Chondrocyte (in vitro differentiated cells): ENCODE data around the gene TSPO. TPM values are rescaled to one million over a fixed set of nuclear protein-coding genes. Genes with fewer than 3 reads are reported as not detected.
A peak's percentile ranks its signal among the peaks of the same experiment; 100 is the strongest.
"Not testable (repeated sequence)": the region's sequence is repeated elsewhere in the genome, so short reads cannot be mapped to it uniquely, and the experiment has no call there.

Experiments
- DNase-seq: peaks from one replicate; pipeline ENCODE4 v3.0.0; 2021; ENCODE audit warnings: mixed read lengths, low spot score
- H3K27ac Mint-ChIP-seq: one replicate; pipeline ENCODE4 v1.8.0; 2021; ENCODE audit warnings: mild to moderate bottlenecking, moderate library complexity, mixed read lengths; ENCODE audit not compliant: unreplicated experiment
- H3K27me3 Mint-ChIP-seq: 2 replicates; pipeline ENCODE4 v1.8.0; 2021; ENCODE audit warnings: low read depth, mixed read lengths
- H3K36me3 Mint-ChIP-seq: 2 replicates; pipeline ENCODE4 v1.8.0; 2021; ENCODE audit warnings: low read depth, mixed read lengths
- H3K4me1 Mint-ChIP-seq: 2 replicates; pipeline ENCODE4 v1.8.0; 2021; ENCODE audit warnings: low read depth, mild to moderate bottlenecking, mixed read lengths
- H3K4me3 Mint-ChIP-seq: one replicate; pipeline ENCODE4 v1.8.0; 2021; ENCODE audit warnings: mild to moderate bottlenecking, moderate library complexity, mixed read lengths; ENCODE audit not compliant: unreplicated experiment
- H3K9me3 Mint-ChIP-seq: 2 replicates; pipeline ENCODE4 v1.8.0; 2021; ENCODE audit warnings: low read depth, mixed read lengths
- total RNA-seq: library from RNA; stranded (reverse); gene quantifications from 3 replicates; pipeline ENCODE4 v1.2.1, GENCODE V29; 2021
- TF ChIP-seq, protein P1 (sequence below): fragments of 200-600 bp; sonication (generic); IDR thresholded peaks from 2 replicates; pipeline ENCODE4 v1.5.0; 2021; ENCODE audit warnings: antibody characterized with exemption, mild to moderate bottlenecking, moderate library complexity

The TSPO gene
- total RNA-seq, 1 donor from 2014 or later, result 288 TPM

DNA sequence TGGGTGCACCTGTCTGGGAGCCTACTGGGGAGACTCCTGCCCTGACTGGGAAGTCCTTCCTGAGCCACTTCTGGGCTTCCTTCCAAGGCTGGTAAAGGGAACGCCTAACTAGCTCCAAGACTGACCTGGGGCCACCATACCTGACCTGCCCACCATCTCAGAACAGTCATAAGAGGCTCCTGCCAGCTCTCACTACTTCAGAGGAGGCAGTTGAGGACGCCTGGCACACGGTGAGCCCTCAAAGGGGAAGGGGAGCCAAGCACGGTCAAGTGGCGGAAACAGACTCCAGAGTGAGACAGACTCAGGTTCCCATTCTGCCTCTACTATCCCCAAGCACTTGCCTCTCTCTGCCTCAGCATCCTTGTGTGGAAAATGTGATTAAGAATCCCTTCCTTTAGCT is 15.8 kb upstream of the TSPO start:
- H3K27ac Mint-ChIP-seq, result no peak overlapping the region
- H3K4me3 Mint-ChIP-seq, result no peak overlapping the region
- H3K36me3 Mint-ChIP-seq, result peaks cover 9% of the 10 kb centered on the region
- no peaks in the 10 kb centered on the region for H3K9me3 Mint-ChIP-seq
- DNase-seq, result no peak
- TF ChIP-seq, protein P1, sequence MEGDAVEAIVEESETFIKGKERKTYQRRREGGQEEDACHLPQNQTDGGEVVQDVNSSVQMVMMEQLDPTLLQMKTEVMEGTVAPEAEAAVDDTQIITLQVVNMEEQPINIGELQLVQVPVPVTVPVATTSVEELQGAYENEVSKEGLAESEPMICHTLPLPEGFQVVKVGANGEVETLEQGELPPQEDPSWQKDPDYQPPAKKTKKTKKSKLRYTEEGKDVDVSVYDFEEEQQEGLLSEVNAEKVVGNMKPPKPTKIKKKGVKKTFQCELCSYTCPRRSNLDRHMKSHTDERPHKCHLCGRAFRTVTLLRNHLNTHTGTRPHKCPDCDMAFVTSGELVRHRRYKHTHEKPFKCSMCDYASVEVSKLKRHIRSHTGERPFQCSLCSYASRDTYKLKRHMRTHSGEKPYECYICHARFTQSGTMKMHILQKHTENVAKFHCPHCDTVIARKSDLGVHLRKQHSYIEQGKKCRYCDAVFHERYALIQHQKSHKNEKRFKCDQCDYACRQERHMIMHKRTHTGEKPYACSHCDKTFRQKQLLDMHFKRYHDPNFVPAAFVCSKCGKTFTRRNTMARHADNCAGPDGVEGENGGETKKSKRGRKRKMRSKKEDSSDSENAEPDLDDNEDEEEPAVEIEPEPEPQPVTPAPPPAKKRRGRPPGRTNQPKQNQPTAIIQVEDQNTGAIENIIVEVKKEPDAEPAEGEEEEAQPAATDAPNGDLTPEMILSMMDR, result no peak
- H3K4me1 Mint-ChIP-seq, result no peaks in the 10 kb centered on the region
- no peaks in the 10 kb centered on the region for H3K27me3 Mint-ChIP-seq

DNA sequence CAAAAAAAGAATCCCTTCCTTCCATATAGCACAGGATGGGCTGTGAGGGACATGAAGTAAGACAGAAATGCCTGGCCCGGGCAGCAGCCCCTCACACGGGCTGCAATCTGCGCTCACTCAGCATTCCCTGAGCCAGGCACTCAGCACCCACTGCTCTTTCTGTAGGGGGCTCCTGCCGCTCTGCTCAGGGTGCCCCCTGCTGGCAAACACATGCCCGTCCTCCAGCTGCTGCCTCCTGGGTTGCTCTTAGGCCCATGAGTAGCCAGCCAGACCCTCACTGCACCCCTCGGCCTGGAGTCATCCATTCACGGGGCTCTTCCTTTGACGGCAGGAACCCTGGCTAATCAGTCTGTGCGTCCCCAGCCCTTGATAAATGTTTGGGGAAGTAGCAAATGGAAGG is 15.1 kb upstream of the TSPO start:
- DNase-seq, result no peak
- Mint-ChIP-seq H3K36me3 (peaks cover 9% of the 10 kb centered on the region), H3K9me3 (no peaks in the 10 kb centered on the region), H3K4me1 (no peaks in the 10 kb centered on the region), H3K4me3 (no peak overlapping the region), H3K27me3 (no peaks in the 10 kb centered on the region), H3K27ac (no peak overlapping the region)
- TF ChIP-seq, protein P1, result peak; percentile 78

DNA sequence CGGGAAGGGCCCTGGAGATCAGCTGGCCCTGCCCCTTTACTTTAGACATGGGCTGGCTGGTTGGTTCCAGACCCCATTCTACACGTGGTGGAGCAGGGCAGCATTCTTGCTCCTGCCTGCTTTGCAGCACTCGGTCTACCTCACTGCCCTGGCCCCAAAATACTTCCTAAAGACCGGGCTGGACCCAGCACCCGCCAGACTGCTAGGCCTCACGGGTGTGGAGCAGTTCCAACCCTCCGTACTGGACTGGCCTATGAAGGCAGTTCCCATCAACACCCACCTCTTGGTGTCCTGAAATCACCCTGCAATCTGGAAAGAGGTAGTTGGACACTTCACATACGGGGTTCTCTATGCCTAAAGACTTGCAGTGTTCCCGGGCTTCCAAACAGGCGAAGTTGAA is 14.6 kb upstream of the TSPO start:
- TF ChIP-seq, protein P1, result no peak
- no peaks in the 10 kb centered on the region for H3K27me3 Mint-ChIP-seq
- peaks cover 9% of the 10 kb centered on the region for H3K36me3 Mint-ChIP-seq
- no peak overlapping the region for H3K27ac Mint-ChIP-seq
- DNase-seq, result no peak
- no peaks in the 10 kb centered on the region for H3K9me3 Mint-ChIP-seq
- no peak overlapping the region for H3K4me3 Mint-ChIP-seq
- peaks cover 2% of the 10 kb centered on the region for H3K4me1 Mint-ChIP-seq

DNA sequence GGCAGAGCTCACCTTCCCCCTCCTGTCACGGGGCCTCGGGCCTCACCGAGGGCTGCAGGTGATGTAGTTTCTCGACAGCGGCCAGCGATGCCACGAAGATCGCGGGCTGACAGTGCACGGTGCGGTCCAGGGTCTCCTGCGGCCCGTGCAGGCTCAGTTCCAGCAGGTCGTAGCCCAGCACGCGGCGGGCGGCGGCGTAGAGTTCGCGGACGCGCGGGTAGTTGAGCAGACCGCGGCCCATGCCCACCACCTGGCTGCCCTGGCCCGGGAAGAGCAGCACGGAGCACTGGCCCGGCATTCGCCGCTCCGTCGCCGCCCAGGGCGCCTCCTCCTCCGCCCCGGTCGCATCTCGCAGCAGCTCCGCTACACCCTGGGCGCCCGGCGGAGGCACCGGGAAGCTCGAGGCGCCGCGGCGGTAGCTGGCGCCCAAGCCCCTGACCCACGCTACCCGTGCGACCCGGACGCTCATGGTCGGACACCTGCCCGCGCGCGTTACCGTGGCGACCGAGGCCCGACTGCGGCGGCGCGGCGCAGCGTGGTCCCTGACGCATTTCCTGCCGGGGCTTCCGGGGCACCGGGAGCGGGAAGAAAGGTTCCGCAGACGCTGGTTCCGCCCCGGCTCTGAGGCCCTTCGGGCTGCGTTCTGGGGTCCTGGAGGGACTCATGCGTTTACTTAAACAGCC is 8.3 kb upstream of the TSPO start, which contains the start of gene MCAT:
MCAT (minus strand) TSS at position 519 of the 683 bp plus-strand sequence; CDS start at position 469, 50 bp downstream.
- TF ChIP-seq, protein P1, result no peak
- Mint-ChIP-seq H3K27ac (peak within 1 kb of the TSS; percentile 85), H3K4me1 (peaks cover 16% of the 10 kb centered on the region), H3K4me3 (peak within 1 kb of the TSS; percentile 82), H3K36me3 (peaks cover 2% of the 10 kb centered on the region), H3K9me3 (no peaks in the 10 kb centered on the region), H3K27me3 (no peaks in the 10 kb centered on the region)
- DNase-seq, result no peak

DNA sequence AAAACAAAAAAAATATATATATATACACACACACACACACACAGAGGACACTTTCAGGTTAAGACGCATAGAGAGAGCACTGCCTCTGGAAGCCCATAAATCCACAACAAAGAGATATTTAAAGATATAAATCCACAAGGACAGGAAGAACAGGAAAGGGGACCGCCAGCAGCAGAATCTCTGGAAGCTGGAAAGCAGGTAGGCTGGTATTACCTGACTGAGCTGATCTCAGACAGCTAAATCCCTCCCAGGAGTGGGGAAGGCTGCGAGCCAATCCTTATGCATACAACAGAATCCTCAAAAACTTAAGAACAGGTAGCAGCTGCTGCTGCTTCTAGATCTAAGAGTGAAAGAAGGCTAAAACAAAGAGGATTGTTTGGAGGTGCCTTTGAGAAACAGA is 6.4 kb upstream of the TSPO start:
- DNase-seq, result no peak
- H3K9me3 Mint-ChIP-seq, result no peaks in the 10 kb centered on the region
- peaks cover 1% of the 10 kb centered on the region for H3K36me3 Mint-ChIP-seq
- H3K27ac Mint-ChIP-seq, result no peak overlapping the region
- H3K4me3 Mint-ChIP-seq, result no peak overlapping the region
- H3K4me1 Mint-ChIP-seq, result peaks cover 16% of the 10 kb centered on the region
- TF ChIP-seq, protein P1, result no peak
- no peaks in the 10 kb centered on the region for H3K27me3 Mint-ChIP-seq

DNA sequence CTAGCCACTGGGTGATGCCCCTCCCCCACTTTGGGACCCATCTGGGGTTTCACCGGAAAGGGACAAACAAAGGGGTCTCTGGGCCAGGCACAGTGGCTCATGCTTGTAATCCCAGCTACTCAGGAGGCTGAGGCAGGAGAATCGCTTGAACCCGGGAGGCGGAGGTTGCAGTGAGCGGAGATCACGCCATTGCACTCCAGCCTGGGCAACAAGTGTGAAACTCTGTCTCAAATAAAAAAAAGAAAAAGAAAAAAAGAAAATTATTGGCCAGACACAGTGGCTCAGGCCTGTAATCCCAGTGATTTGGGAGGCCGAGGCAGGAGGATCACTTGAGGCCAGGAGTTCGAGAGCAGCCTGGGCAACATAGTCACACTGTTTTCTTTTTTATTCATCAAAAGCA is 6.0 kb upstream of the TSPO start:
- H3K27ac Mint-ChIP-seq, H3K9me3 Mint-ChIP-seq, DNase-seq, H3K4me3 Mint-ChIP-seq, H3K27me3 Mint-ChIP-seq, H3K36me3 Mint-ChIP-seq: not testable (repeated sequence)
- H3K4me1 Mint-ChIP-seq, result peaks cover 16% of the 10 kb centered on the region

DNA sequence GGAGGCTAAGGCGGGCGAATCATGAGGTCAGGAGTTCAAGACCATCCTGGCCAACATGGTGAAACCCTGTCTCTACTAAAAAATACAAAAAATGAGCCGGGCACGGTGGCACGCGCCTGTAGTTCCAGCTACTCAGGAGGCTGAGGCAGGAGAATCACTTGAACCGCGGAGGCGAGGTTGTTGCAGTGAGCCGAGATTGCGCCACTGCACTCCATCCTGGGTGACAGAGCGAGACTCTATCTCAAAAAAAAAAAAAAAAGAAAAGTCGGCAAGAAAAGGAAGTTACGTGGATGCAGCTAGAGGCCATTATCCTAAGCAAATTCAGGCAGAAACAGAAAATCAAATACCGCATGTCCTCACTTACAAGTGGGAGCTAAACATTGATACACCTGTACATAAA is 5.0 kb upstream of the TSPO start:
- not testable (repeated sequence) for DNase-seq, H3K4me3 Mint-ChIP-seq, H3K36me3 Mint-ChIP-seq, H3K27me3 Mint-ChIP-seq, H3K27ac Mint-ChIP-seq, H3K9me3 Mint-ChIP-seq
- H3K4me1 Mint-ChIP-seq, result peaks cover 22% of the 10 kb centered on the region
